ENCODE results near the gene FOXL3.

FOXL3 gene

GRCh38 chr7:254337-255037 is 35.5 kb upstream of the FOXL3 start:
- no peak for DNase-seq (ENCODE audit: low read depth in 4 of 4, low spot score in 1 of 4)

GRCh38 chr7:255038-255435 is 34.9 kb upstream of the FOXL3 start:
- DNase-seq (ENCODE audit: low read depth in 4 of 4, low spot score in 1 of 4) = no peak

- no peak for DNase-seq (ENCODE audit: low read depth in 4 of 4, low spot score in 1 of 4)
Observed at GRCh38 chr7:255721-256361, 34.1 kb upstream of the FOXL3 start.

GRCh38 chr7:256461-256940 is 33.5 kb upstream of the FOXL3 start:
- no peak for DNase-seq (ENCODE audit: low read depth in 4 of 4, low spot score in 1 of 4)

GRCh38 chr7:256981-257646 is 32.9 kb upstream of the FOXL3 start:
- DNase-seq (ENCODE audit: low read depth in 4 of 4, low spot score in 1 of 4) = no peak

- no peak for DNase-seq (ENCODE audit: low read depth in 4 of 4, low spot score in 1 of 4)
Observed at GRCh38 chr7:257647-257992, 32.4 kb upstream of the FOXL3 start.

- no peak for DNase-seq (ENCODE audit: low read depth in 4 of 4, low spot score in 1 of 4)
Observed at GRCh38 chr7:258476-259190, 31.3 kb upstream of the FOXL3 start.

- no peak for DNase-seq (ENCODE audit: low read depth in 4 of 4, low spot score in 1 of 4)
Observed at GRCh38 chr7:259191-259505, 30.8 kb upstream of the FOXL3 start.

- DNase-seq (ENCODE audit: low read depth in 4 of 4, low spot score in 1 of 4) = no peak
Observed at GRCh38 chr7:259751-260405, 30.1 kb upstream of the FOXL3 start.

GRCh38 chr7:260441-261281 is 29.3 kb upstream of the FOXL3 start:
- DNase-seq (ENCODE audit: low read depth in 4 of 4, low spot score in 1 of 4) = no peak

GRCh38 chr7:261341-262250 is 28.4 kb upstream of the FOXL3 start:
- no peak for DNase-seq (ENCODE audit: low read depth in 4 of 4, low spot score in 1 of 4)

GRCh38 chr7:262251-262572 is 27.8 kb upstream of the FOXL3 start:
- DNase-seq (ENCODE audit: low read depth in 4 of 4, low spot score in 1 of 4) = no peak

GRCh38 chr7:262631-263311 is 27.2 kb upstream of the FOXL3 start:
- peak; percentile 32 to 67 (median 46) for DNase-seq (ENCODE audit: low read depth in 4 of 4, low spot score in 1 of 4)

GRCh38 chr7:263483-264351 is 26.3 kb upstream of the FOXL3 start:
- peak in 2 of 4 experiments; percentile 8 to 41 for DNase-seq (ENCODE audit: low read depth in 4 of 4, low spot score in 1 of 4)

- DNase-seq (ENCODE audit: low read depth in 4 of 4, low spot score in 1 of 4) = no peak
Observed at GRCh38 chr7:264541-265191, 25.3 kb upstream of the FOXL3 start.

- DNase-seq (ENCODE audit: low read depth in 4 of 4, low spot score in 1 of 4) = no peak
Observed at GRCh38 chr7:265192-265997, 24.6 kb upstream of the FOXL3 start.
